Activated CD4-positive, alpha-beta T cell treated with anti-CD3 and anti-CD28 coated beads, Interleukin-2, amount 50 U/mL, for 4 hours (primary cell): ENCODE data around the gene CRIP1.

Experiments used
- DNase-seq, 2 experiments: peaks; one replicate each; pipeline ENCODE4 v3.0.0-alpha.2; 2020

The CRIP1 gene

GRCh38 chr14:105452963-105453362, 33.7 kb upstream of the CRIP1 start:
- no peak for DNase-seq

GRCh38 chr14:105453847-105454246, 32.8 kb upstream of the CRIP1 start:
- no peak for DNase-seq

GRCh38 chr14:105455086-105455640, 31.5 kb upstream of the CRIP1 start:
- no peak for DNase-seq

- DNase-seq, result no peak
Observed at GRCh38 chr14:105455766-105456660, 30.7 kb upstream of the CRIP1 start.

GRCh38 chr14:105456736-105457617, 29.7 kb upstream of the CRIP1 start:
- no peak for DNase-seq

- no peak for DNase-seq
Observed at GRCh38 chr14:105458010-105458409, 28.7 kb upstream of the CRIP1 start.

GRCh38 chr14:105458571-105458970, 28.1 kb upstream of the CRIP1 start:
- no peak for DNase-seq

- DNase-seq, result no peak
Observed at GRCh38 chr14:105460116-105460515, 26.6 kb upstream of the CRIP1 start.

GRCh38 chr14:105460616-105461015, 26.1 kb upstream of the CRIP1 start:
- no peak for DNase-seq

- no peak for DNase-seq
Observed at GRCh38 chr14:105461903-105462302, 24.8 kb upstream of the CRIP1 start.

- DNase-seq, result no peak
Observed at GRCh38 chr14:105464501-105464900, 22.2 kb upstream of the CRIP1 start.

GRCh38 chr14:105465209-105466031, 21.3 kb upstream of the CRIP1 start:
- DNase-seq, result no peak

GRCh38 chr14:105466531-105467248, 20.0 kb upstream of the CRIP1 start:
- DNase-seq, result no peak

GRCh38 chr14:105467249-105467941, 19.3 kb upstream of the CRIP1 start:
- no peak for DNase-seq

- DNase-seq, result no peak
Observed at GRCh38 chr14:105467942-105468471, 18.7 kb upstream of the CRIP1 start.

GRCh38 chr14:105468621-105469241, 18.0 kb upstream of the CRIP1 start:
- no peak for DNase-seq

- DNase-seq, result no peak
Observed at GRCh38 chr14:105469456-105470349, 17.0 kb upstream of the CRIP1 start.

- no peak for DNase-seq
Observed at GRCh38 chr14:105470350-105471296, 16.1 kb upstream of the CRIP1 start.
